ENCODE measurements around the gene CDH13.

Gene CDH13

DNA sequence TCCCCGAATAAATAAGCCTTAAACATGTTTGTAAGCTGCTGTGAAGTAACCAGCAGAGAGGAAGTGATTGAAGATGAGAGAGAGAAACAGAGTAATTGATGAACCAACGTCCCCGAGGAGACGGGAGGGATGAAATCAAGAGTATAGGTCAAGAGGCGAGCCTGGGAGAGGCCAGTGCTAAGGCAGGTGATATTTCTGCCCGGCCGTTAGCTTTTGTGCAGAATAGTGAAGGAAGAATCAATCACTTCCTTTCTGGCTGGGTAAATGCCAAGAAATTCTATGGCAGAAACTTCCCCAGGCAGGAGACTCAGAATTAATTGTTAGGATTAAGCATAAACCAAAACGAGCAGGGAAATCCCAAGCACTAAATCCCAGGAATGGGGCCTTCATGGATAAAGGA lies 273.8 kb downstream of the CDH13 start:
- Histone ChIP-seq H3K79me2 (ENCODE audit: control insufficient read depth, low read length) (no peaks in the 10 kb centered on the region), H3K4me3 (ENCODE audit: low read length) (no peak overlapping the region), H3K4me1 (ENCODE audit: control insufficient read depth, low read length) (no peaks in the 10 kb centered on the region), H3K9me3 (ENCODE audit: control insufficient read depth, insufficient read depth, low read length) (no peaks in the 10 kb centered on the region), H3K4me2 (ENCODE audit: low read length) (no peak overlapping the region), H3F3A (ENCODE audit: control insufficient read depth, insufficient read depth) (no peaks in the 10 kb centered on the region), H3K36me3 (ENCODE audit: control insufficient read depth, low read length) (no peaks in the 10 kb centered on the region), H3K9me2 (replicated peaks; ENCODE audit: control insufficient read depth, low read length) (no peaks in the 10 kb centered on the region; the same call in 1 of the 2 replicates), H4K20me1 (ENCODE audit: control insufficient read depth, insufficient read depth, low read depth, low read length) (no peaks in the 10 kb centered on the region), H3K27me3 (ENCODE audit: control insufficient read depth, low read length) (no peaks in the 10 kb centered on the region), H3K27ac (ENCODE audit: low read depth, low read length) (no peak overlapping the region)
- TF ChIP-seq EZH2phosphoT487 (IDR thresholded peaks at IDR 0.05; ENCODE audit: borderline replicate concordance, low read length), result no peak
- TF ChIP-seq, protein P1, sequence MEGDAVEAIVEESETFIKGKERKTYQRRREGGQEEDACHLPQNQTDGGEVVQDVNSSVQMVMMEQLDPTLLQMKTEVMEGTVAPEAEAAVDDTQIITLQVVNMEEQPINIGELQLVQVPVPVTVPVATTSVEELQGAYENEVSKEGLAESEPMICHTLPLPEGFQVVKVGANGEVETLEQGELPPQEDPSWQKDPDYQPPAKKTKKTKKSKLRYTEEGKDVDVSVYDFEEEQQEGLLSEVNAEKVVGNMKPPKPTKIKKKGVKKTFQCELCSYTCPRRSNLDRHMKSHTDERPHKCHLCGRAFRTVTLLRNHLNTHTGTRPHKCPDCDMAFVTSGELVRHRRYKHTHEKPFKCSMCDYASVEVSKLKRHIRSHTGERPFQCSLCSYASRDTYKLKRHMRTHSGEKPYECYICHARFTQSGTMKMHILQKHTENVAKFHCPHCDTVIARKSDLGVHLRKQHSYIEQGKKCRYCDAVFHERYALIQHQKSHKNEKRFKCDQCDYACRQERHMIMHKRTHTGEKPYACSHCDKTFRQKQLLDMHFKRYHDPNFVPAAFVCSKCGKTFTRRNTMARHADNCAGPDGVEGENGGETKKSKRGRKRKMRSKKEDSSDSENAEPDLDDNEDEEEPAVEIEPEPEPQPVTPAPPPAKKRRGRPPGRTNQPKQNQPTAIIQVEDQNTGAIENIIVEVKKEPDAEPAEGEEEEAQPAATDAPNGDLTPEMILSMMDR (IDR thresholded peaks at IDR 0.05; ENCODE audit: low read depth, low read length, poor library complexity, severe bottlenecking), result no peak

- TF ChIP-seq, protein P1 (IDR thresholded peaks at IDR 0.05; ENCODE audit: low read depth, low read length, poor library complexity, severe bottlenecking), result no peak
- no peak for TF ChIP-seq EZH2phosphoT487 (IDR thresholded peaks at IDR 0.05; ENCODE audit: borderline replicate concordance, low read length)
- Histone ChIP-seq H3K4me3 (ENCODE audit: low read length) (no peak overlapping the region), H4K20me1 (ENCODE audit: control insufficient read depth, insufficient read depth, low read depth, low read length) (no peaks in the 10 kb centered on the region), H3K79me2 (ENCODE audit: control insufficient read depth, low read length) (no peaks in the 10 kb centered on the region), H3F3A (ENCODE audit: control insufficient read depth, insufficient read depth) (no peaks in the 10 kb centered on the region), H3K36me3 (ENCODE audit: control insufficient read depth, low read length) (no peaks in the 10 kb centered on the region), H3K9me2 (replicated peaks; ENCODE audit: control insufficient read depth, low read length) (no peaks in the 10 kb centered on the region), H3K9me3 (ENCODE audit: control insufficient read depth, insufficient read depth, low read length) (no peaks in the 10 kb centered on the region), H3K27me3 (ENCODE audit: control insufficient read depth, low read length) (no peaks in the 10 kb centered on the region), H3K27ac (ENCODE audit: low read depth, low read length) (no peak overlapping the region), H3K4me2 (ENCODE audit: low read length) (no peak overlapping the region), H3K4me1 (ENCODE audit: control insufficient read depth, low read length) (no peaks in the 10 kb centered on the region)
These were observed 285.2 kb downstream of the CDH13 start for GRCh38 chr16:82911925-82912324.

DNA sequence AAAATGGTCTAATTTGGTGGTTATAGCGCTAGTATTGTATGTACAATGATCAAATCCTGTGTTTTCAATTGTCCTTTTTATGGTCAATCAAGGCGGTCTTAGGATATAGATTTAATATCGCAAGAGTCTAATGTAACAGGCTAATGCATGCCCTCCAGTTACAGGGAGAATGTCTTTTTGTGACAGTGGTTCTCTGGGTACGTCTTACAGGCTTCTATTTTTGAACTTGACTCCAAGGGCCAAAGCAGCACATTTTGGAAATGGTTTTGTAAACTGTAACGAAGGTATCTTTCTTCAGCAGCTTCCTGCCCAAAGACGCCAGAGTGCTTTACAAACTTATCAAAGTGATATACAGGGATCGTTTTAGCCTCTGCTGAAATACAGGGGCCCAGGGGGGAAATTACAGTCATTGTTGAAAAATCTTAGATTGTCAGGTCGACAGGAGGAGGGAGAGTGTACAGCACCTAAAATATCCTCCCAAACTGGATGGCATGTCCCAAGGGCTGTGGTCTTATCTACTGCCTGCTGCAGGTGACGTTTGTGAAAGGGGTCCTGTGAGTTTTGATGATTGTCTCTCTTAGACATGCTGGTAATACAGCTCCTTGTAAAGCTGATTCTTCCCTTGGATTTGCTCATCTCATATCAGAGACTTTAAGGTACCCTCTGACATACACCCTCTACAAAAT lies 288.5 kb downstream of the CDH13 start:
- TF ChIP-seq, protein P1 (IDR thresholded peaks at IDR 0.05; ENCODE audit: low read depth, low read length, poor library complexity, severe bottlenecking), result no peak
- TF ChIP-seq EZH2phosphoT487 (IDR thresholded peaks at IDR 0.05; ENCODE audit: borderline replicate concordance, low read length), result no peak
- H3K27me3 ChIP-seq (ENCODE audit: control insufficient read depth, low read length), result no peaks in the 10 kb centered on the region

More for the DNA sequence above, 288.5 kb downstream of the CDH13 start:
- no peaks in the 10 kb centered on the region for H3K4me1 ChIP-seq (ENCODE audit: control insufficient read depth, low read length)
- H3K4me3 ChIP-seq (ENCODE audit: low read length), result no peak overlapping the region
- no peak overlapping the region for H3K27ac ChIP-seq (ENCODE audit: low read depth, low read length)
- H3F3A ChIP-seq (ENCODE audit: control insufficient read depth, insufficient read depth), result no peaks in the 10 kb centered on the region
- H3K36me3 ChIP-seq (ENCODE audit: control insufficient read depth, low read length), result no peaks in the 10 kb centered on the region
- H3K79me2 ChIP-seq (ENCODE audit: control insufficient read depth, low read length), result no peaks in the 10 kb centered on the region
- no peaks in the 10 kb centered on the region for H3K9me2 ChIP-seq (replicated peaks; ENCODE audit: control insufficient read depth, low read length)
- H3K4me2 ChIP-seq (ENCODE audit: low read length), result no peak overlapping the region
- no peaks in the 10 kb centered on the region for H3K9me3 ChIP-seq (ENCODE audit: control insufficient read depth, insufficient read depth, low read length)
- H4K20me1 ChIP-seq (ENCODE audit: control insufficient read depth, insufficient read depth, low read depth, low read length), result no peaks in the 10 kb centered on the region

Measured in DOHH2 (cell line).